GM12878 (cell line): ENCODE results near the gene GRIK4. TPM values are rescaled to one million over a fixed set of nuclear protein-coding genes. Genes with fewer than 3 reads are reported as not detected.

Experiments used
- ATAC-seq: fragments of 200-7000 bp; cut with Tn5 transposase; 3 replicates; pipeline ENCODE4 v1.9.1; 2020; ENCODE audit warnings: mild to moderate bottlenecking, moderate library complexity
- BruUV-seq: library from RNA; stranded (reverse); fragments of 400-500 nt; replicated peaks from 2 replicates; lab custom pipeline; 2021; lab: Mats Ljungman, UMichigan
- CTCF ChIA-PET: fragments of 300-600 bp; sonication (Branson Sonifier 250); formaldehyde crosslinking; extraction: SDS; loops from one replicate; lab custom pipeline; 2021; ENCODE audit warnings: inconsistent platforms; lab: Yijun Ruan, JAX
- POLR2A ChIA-PET: fragments of 350-600 bp; formaldehyde crosslinking; extraction: SDS; loops from one replicate; lab custom pipeline; 2021; ENCODE audit warnings: inconsistent platforms; lab: Charles Lee
- RAD21 ChIA-PET: fragments of 300-600 bp; sonication (Branson Sonifier 250); formaldehyde crosslinking; loops from one replicate; lab custom pipeline; 2023; ENCODE audit warnings: antibody characterized with exemption; ENCODE audit not compliant: unreplicated experiment; lab: Charles Lee
- SMC1A ChIA-PET: fragments of 300-600 bp; sonication (Branson Sonifier 250); formaldehyde crosslinking; loops from one replicate; lab custom pipeline; 2023; ENCODE audit not compliant: unreplicated experiment, uncharacterized antibody; lab: Charles Lee
- DNase-seq: peaks from one replicate; pipeline ENCODE4 v3.0.0-alpha.2; 2011; ENCODE audit warnings: low read depth, low spot score
- FAIRE-seq: peaks from 3 replicates; lab custom pipeline; 2011; peaks lifted over from hg19 to GRCh38; lab: Jason Lieb, UNC
- H2AFZ ChIP-seq: 2 replicates; pipeline ENCODE4 v1.6.0; 2011; ENCODE audit warnings: low read depth, low read length, control low read depth; ENCODE audit not compliant: control insufficient read depth
- H3K27ac ChIP-seq: 2 replicates; pipeline ENCODE4 v1.5.1; 2011; ENCODE audit warnings: control low read depth; ENCODE audit not compliant: control insufficient read depth, insufficient read depth
- H3K27me3 ChIP-seq, 2 experiments: replicated peaks in 1 of 2; 2 replicates each; pipeline versions ENCODE4 v1.6.0 to v1.6.1; 2011; ENCODE audit warnings: low read length in 1 of 2; ENCODE audit not compliant: control insufficient read depth in 2 of 2, insufficient read depth in 2 of 2
- H3K36me3 ChIP-seq, 2 experiments: 2 replicates each; pipeline ENCODE4 v1.5.1; 2011; ENCODE audit warnings: low read length in 1 of 2; ENCODE audit not compliant: control insufficient read depth in 2 of 2, insufficient read depth in 2 of 2
- H3K4me1 ChIP-seq: 2 replicates; pipeline ENCODE4 v1.6.1; 2011; ENCODE audit warnings: mild to moderate bottlenecking, low read length, moderate library complexity, mixed read lengths; ENCODE audit not compliant: control insufficient read depth, insufficient read depth
- H3K4me2 ChIP-seq: 2 replicates; pipeline ENCODE4 v1.6.0; 2011; ENCODE audit warnings: control low read depth; ENCODE audit not compliant: control insufficient read depth, insufficient read depth
- H3K4me3 ChIP-seq: fragments of 200-600 bp; sonication (generic); 2 replicates; pipeline ENCODE4 v1.5.1; 2016
- H3K79me2 ChIP-seq: 2 replicates; pipeline ENCODE4 v1.6.0; 2011; ENCODE audit warnings: low read length; ENCODE audit not compliant: control insufficient read depth, insufficient read depth
- H3K9ac ChIP-seq: 2 replicates; pipeline ENCODE4 v1.8.0; 2011; ENCODE audit warnings: low read length, control low read depth, mixed read lengths; ENCODE audit not compliant: control insufficient read depth, insufficient read depth
- H3K9me3 ChIP-seq: replicated peaks from 3 replicates; pipeline ENCODE4 v1.5.1; 2011; ENCODE audit warnings: mild to moderate bottlenecking, low read length; ENCODE audit not compliant: control insufficient read depth, insufficient read depth
- H4K20me1 ChIP-seq: 2 replicates; pipeline ENCODE4 v1.6.0; 2011; ENCODE audit not compliant: control insufficient read depth, insufficient read depth
- BACH1 ChIP-seq: fragments of 450-650 bp; IDR thresholded peaks from 2 replicates; pipeline ENCODE4 v1.6.1; 2017; ENCODE audit warnings: mild to moderate bottlenecking, borderline replicate concordance
- FOXM1 ChIP-seq: IDR thresholded peaks from 2 replicates; pipeline ENCODE4 v1.6.1; 2012; ENCODE audit warnings: low read depth, mild to moderate bottlenecking, inconsistent platforms, low read length, moderate library complexity
- GABPA ChIP-seq: IDR thresholded peaks from 2 replicates; pipeline ENCODE4 v1.6.1; 2014; ENCODE audit warnings: antibody characterized with exemption, low read depth, mild to moderate bottlenecking, inconsistent platforms
- MEF2A ChIP-seq: IDR thresholded peaks from 2 replicates; pipeline ENCODE4 v1.6.1; 2011; ENCODE audit warnings: low read depth, mild to moderate bottlenecking, low read length, moderate library complexity; ENCODE audit not compliant: insufficient read depth
- NFXL1 ChIP-seq: fragments of 450-650 bp; IDR thresholded peaks from 2 replicates; pipeline ENCODE4 v1.6.1; 2017; ENCODE audit warnings: antibody characterized with exemption, mild to moderate bottlenecking, borderline replicate concordance
- POLR2AphosphoS5 ChIP-seq: IDR thresholded peaks from 2 replicates; pipeline ENCODE4 v1.6.1; 2011; ENCODE audit warnings: mild to moderate bottlenecking, low read length, inconsistent platforms
- PRDM15 ChIP-seq: fragments of 450-650 bp; formaldehyde crosslinking; IDR thresholded peaks from 2 replicates; pipeline ENCODE4 v1.4.0; 2020; ENCODE audit warnings: mild to moderate bottlenecking, moderate library complexity
- RAD51 ChIP-seq: fragments of 450-650 bp; IDR thresholded peaks from 2 replicates; pipeline ENCODE4 v1.6.1; 2016; ENCODE audit warnings: moderate library complexity, mild to moderate bottlenecking, inconsistent platforms
- RELA ChIP-seq: fragments of 450-650 bp; IDR thresholded peaks from 2 replicates; pipeline ENCODE4 v1.8.0; 2014; ENCODE audit warnings: borderline replicate concordance; ENCODE audit not compliant: partially characterized antibody
- SIX5 ChIP-seq: IDR thresholded peaks from 2 replicates; pipeline ENCODE4 v1.6.1; 2011; ENCODE audit warnings: mild to moderate bottlenecking, low read depth, low read length, moderate library complexity; ENCODE audit not compliant: severe bottlenecking
- SMAD5 ChIP-seq: IDR thresholded peaks from 2 replicates; pipeline ENCODE4 v1.6.1; 2016; ENCODE audit warnings: antibody characterized with exemption, low read depth
- SREBF2 ChIP-seq: IDR thresholded peaks from 2 replicates; pipeline ENCODE4 v1.6.1; 2012; ENCODE audit warnings: mild to moderate bottlenecking, low read length
- SRF ChIP-seq, 2 experiments: IDR thresholded peaks; 2 replicates each; pipeline ENCODE4 v1.6.1; 2011; ENCODE audit warnings: low read depth in 2 of 2, low read length in 2 of 2, mild to moderate bottlenecking in 1 of 2, moderate library complexity in 1 of 2
- TCF3 ChIP-seq: IDR thresholded peaks from 2 replicates; pipeline ENCODE4 v1.6.1; 2012; ENCODE audit warnings: low read depth, mild to moderate bottlenecking, low read length, borderline replicate concordance; ENCODE audit not compliant: insufficient read depth
- TCF7 ChIP-seq: IDR thresholded peaks from 2 replicates; pipeline ENCODE4 v1.6.1; 2014; ENCODE audit warnings: antibody characterized with exemption, borderline replicate concordance
- WGBS: methylation state at CpG from one replicate; pipeline ENCODE4 v1.1.6; 2016; ENCODE audit warnings: low lambda C conversion rate; ENCODE audit not compliant: insufficient replicate concordance, insufficient coverage; ENCODE audit errors: missing lambda C conversion rate; 5-methylcytosine and 5-hydroxymethylcytosine counted together
- in situ Hi-C: fragments of 300-500 bp; cut with MboI; formaldehyde crosslinking; loops from 9 replicates; pipeline ENCODE4 v1.14.3; 2018; ENCODE audit warnings: mixed read lengths
- intact Hi-C: fragments of 100-400 bp; cut with micrococcal nuclease; formaldehyde crosslinking; loops from one replicate; pipeline ENCODE4 v1.14.2; 2022; ENCODE audit not compliant: unreplicated experiment
- polyA plus RNA-seq, 11 experiments: library from polyadenylated mRNA; depleted of rRNA in 4 of 11; unstranded in 6 of 11; stranded (reverse) in 5 of 11; fragments of >200 nt; fragmentation: Nextera tagmentation in 4 of 11; fragmentation: Illumina TruSeq in 1 of 11; extraction: Ambion mirVana in 4 of 11; extraction: Trizol in 1 of 11; gene quantifications; 1 replicate in 1 of 11; 2 replicates in 10 of 11; pipeline versions ENCODE4 v1.2.1 to v1.2.3, GENCODE V29; 2011 to 2016; ENCODE audit warnings: inconsistent platforms in 2 of 11, missing spikeins in 2 of 11, low read depth in 1 of 11
- total RNA-seq, 4 experiments: library from RNA; depleted of rRNA in 3 of 4; stranded (reverse); fragments of >200 nt in 3 of 4; fragmentation: Illumina TruSeq in 1 of 4; extraction: Trizol in 1 of 4; gene quantifications; 2 replicates each; pipeline versions ENCODE4 v1.2.1 to v1.2.3, GENCODE V29; 2013 to 2021

The GRIK4 gene
- total and polyA plus RNA-seq, 10 of the 15 experiments (the other 5 are each of a cell fraction or from before 2014, with no cell fraction given), result 0.33 to 3.6 (median 0.72) TPM

- FAIRE-seq, result no peak
- ChIA-PET RAD21 (interaction anchor here (1.0 kb wide), 1 partner anchor 39 kb away, joined by 3 read pairs; no protein-coding TSS in a partner anchor), CTCF (no interaction called here), POLR2A (no interaction called here), SMC1A (no interaction called here)
- Histone ChIP-seq H3K36me3 (no peaks in the 10 kb centered on the region; a peak in 1 of 4 replicates), H3K27ac (no peak overlapping the region), H2AFZ (no peak overlapping the region), H3K4me3 (no peak overlapping the region), H3K4me1 (no peaks in the 10 kb centered on the region)
- in situ Hi-C loops, result no loop called here
- BruUV-seq, result no TSS peak
- 25% methylated on average over 4 of the region's 4 CpGs for WGBS
- TF ChIP-seq PRDM15 (CRISPR knock-in tag) (no peak), TCF3 (no peak)
- TF ChIP-seq, all 136 proteins: peak for 0
- Histone ChIP-seq H3K79me2 (no peaks in the 10 kb centered on the region), H3K27me3 (no peaks in the 10 kb centered on the region), H4K20me1 (no peaks in the 10 kb centered on the region), H3K4me2 (no peak overlapping the region), H3K9me3 (no peaks in the 10 kb centered on the region), H3K9ac (no peak overlapping the region)
- DNase-seq, result no peak
- ATAC-seq, result no peak
- intact Hi-C loops, result no loop called here
These were observed 460.3 kb downstream of the GRIK4 start for GRCh38 chr11:120971825-120972224.

GRCh38 chr11:120972621-120973020, 461.1 kb downstream of the GRIK4 start:
- no peaks in the 10 kb centered on the region for H3K79me2 ChIP-seq
- RAD21 ChIA-PET, result interaction anchor here (1.0 kb wide), 1 partner anchor 40 kb away, joined by 3 read pairs; no protein-coding TSS in a partner anchor
- no peaks in the 10 kb centered on the region for H3K9me3 ChIP-seq
- no peak for TF ChIP-seq TCF7
- TF ChIP-seq NFXL1, result no peak
- no peak for TF ChIP-seq BACH1
- TF ChIP-seq GABPA, result no peak
- no peak for TF ChIP-seq FOXM1
- TF ChIP-seq RELA, result no peak
- no peak for TF ChIP-seq MEF2A
- TF ChIP-seq POLR2AphosphoS5, result no peak
- no peak for TF ChIP-seq SREBF2
- no peak for TF ChIP-seq SMAD5
- no peak for TF ChIP-seq RAD51
- no peak for TF ChIP-seq SIX5
- TF ChIP-seq SRF (IDR thresholded peaks at IDR 0.05; ENCODE audit: low read depth in 2 of 2, low read length in 2 of 2), result no peak
- POLR2A ChIA-PET, result no interaction called here
- H2AFZ ChIP-seq, result no peak overlapping the region
- no peaks in the 10 kb centered on the region for H3K27me3 ChIP-seq
- CTCF ChIA-PET, result no interaction called here
- H3K27ac ChIP-seq, result no peak overlapping the region
- H3K36me3 ChIP-seq, result no peaks in the 10 kb centered on the region; a peak in 1 of 4 replicates
- 68% methylated on average over 6 of the region's 6 CpGs for whole genome bisulfite sequencing
- H4K20me1 ChIP-seq, result no peaks in the 10 kb centered on the region
- in situ Hi-C loops (no loop called here), intact Hi-C loops (no loop called here)
- no peak overlapping the region for H3K9ac ChIP-seq
- SMC1A ChIA-PET, result no interaction called here
- no peak for DNase-seq
- no peak for FAIRE-seq
- no peak for ATAC-seq
- no peak overlapping the region for H3K4me3 ChIP-seq
- H3K4me1 ChIP-seq, result no peaks in the 10 kb centered on the region
- no TSS peak for BruUV-seq
- no peak overlapping the region for H3K4me2 ChIP-seq
